Measurements from ENCODE around the gene MAN2A1. TPM values are rescaled to one million over a fixed set of nuclear protein-coding genes. Genes with fewer than 3 reads are reported as not detected.

MAN2A1 gene
- total RNA-seq, 1 experiment from 2014 or later, result 86.6 TPM

DNA sequence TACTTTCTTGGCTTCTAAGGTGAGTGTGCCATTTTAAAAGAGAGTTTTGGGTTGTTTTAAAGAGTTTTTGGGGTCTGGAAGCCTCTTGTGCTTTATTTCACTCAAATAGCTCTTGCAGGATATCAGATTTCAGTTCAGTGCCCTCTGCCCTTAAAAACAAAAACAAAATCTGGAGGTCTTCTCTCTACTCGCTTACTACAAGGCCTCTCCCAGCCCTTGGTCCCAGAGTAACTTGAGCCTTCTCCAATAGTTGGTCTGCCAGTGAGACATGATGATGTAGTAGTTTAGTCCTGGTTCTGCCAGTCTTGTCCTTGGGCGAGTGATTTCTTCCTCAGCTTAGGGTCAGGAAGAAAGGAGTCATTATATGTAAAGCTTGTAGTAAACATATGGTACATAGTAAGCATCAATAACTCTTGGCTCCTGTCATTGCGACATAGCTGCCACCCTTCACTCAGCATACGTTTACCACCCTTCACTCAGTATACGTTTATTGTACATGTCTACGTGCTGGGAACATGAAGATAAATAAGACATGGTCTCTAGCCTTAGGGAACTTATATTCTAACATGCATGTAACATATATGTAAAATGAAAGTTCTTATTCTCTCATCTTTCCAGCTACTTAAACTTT, 147.6 kb downstream of the MAN2A1 start:
- ChIA-PET CTCF (interaction anchor here (1.0 to 1.7 kb wide), 2 partner anchors 18 to 97 kb away, joined by 3 to 6 read pairs; no protein-coding TSS in a partner anchor), POLR2A (no interaction called here)
- Mint-ChIP-seq H3K4me3 (no peak overlapping the region), H3K9me3 (peaks cover 5% of the 10 kb centered on the region), H3K36me3 (peaks cover 47% of the 10 kb centered on the region), H3K4me1 (peaks cover 43% of the 10 kb centered on the region), H3K27ac (peak overlapping the region; percentile 58), H3K27me3 (ENCODE audit: low read depth) (no peaks in the 10 kb centered on the region)
- TF ChIP-seq CBFB (CRISPR knock-in tag; IDR thresholded peaks at IDR 0.05; ENCODE audit: low read depth) (no peak), OVOL2 (CRISPR knock-in tag; IDR thresholded peaks at IDR 0.05; ENCODE audit: borderline replicate concordance) (no peak), PRRX2 (CRISPR knock-in tag; IDR thresholded peaks at IDR 0.05) (no peak), SP1 (CRISPR knock-in tag; conservative IDR thresholded peaks at IDR 0.05) (no peak), ATF1 (CRISPR knock-in tag; IDR thresholded peaks at IDR 0.05) (no peak), TEAD1 (CRISPR knock-in tag; IDR thresholded peaks at IDR 0.05) (no peak), NR2C2 (CRISPR knock-in tag; IDR thresholded peaks at IDR 0.05) (no peak), TP53 (CRISPR knock-in tag; IDR thresholded peaks at IDR 0.05) (no peak), ZNF232 (CRISPR knock-in tag; IDR thresholded peaks at IDR 0.05) (no peak), ZNF671 (CRISPR knock-in tag; IDR thresholded peaks at IDR 0.05) (no peak), SMAD4 (CRISPR knock-in tag; IDR thresholded peaks at IDR 0.05) (no peak), MXD4 (CRISPR knock-in tag; IDR thresholded peaks at IDR 0.05; ENCODE audit: borderline replicate concordance) (no peak), ZNF121 (CRISPR knock-in tag; IDR thresholded peaks at IDR 0.05) (no peak)
- TF ChIP-seq, protein P1, sequence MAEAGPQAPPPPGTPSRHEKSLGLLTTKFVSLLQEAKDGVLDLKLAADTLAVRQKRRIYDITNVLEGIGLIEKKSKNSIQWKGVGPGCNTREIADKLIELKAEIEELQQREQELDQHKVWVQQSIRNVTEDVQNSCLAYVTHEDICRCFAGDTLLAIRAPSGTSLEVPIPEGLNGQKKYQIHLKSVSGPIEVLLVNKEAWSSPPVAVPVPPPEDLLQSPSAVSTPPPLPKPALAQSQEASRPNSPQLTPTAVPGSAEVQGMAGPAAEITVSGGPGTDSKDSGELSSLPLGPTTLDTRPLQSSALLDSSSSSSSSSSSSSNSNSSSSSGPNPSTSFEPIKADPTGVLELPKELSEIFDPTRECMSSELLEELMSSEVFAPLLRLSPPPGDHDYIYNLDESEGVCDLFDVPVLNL (CRISPR knock-in tag; IDR thresholded peaks at IDR 0.05; ENCODE audit: borderline replicate concordance, low read depth), result no peak
- TF ChIP-seq, protein P2, sequence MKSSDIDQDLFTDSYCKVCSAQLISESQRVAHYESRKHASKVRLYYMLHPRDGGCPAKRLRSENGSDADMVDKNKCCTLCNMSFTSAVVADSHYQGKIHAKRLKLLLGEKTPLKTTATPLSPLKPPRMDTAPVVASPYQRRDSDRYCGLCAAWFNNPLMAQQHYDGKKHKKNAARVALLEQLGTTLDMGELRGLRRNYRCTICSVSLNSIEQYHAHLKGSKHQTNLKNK (CRISPR knock-in tag; IDR thresholded peaks at IDR 0.05), result no peak
- TF ChIP-seq, protein P3, sequence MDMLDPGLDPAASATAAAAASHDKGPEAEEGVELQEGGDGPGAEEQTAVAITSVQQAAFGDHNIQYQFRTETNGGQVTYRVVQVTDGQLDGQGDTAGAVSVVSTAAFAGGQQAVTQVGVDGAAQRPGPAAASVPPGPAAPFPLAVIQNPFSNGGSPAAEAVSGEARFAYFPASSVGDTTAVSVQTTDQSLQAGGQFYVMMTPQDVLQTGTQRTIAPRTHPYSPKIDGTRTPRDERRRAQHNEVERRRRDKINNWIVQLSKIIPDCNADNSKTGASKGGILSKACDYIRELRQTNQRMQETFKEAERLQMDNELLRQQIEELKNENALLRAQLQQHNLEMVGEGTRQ (CRISPR knock-in tag; IDR thresholded peaks at IDR 0.05), result no peak
- TF ChIP-seq, protein P4, sequence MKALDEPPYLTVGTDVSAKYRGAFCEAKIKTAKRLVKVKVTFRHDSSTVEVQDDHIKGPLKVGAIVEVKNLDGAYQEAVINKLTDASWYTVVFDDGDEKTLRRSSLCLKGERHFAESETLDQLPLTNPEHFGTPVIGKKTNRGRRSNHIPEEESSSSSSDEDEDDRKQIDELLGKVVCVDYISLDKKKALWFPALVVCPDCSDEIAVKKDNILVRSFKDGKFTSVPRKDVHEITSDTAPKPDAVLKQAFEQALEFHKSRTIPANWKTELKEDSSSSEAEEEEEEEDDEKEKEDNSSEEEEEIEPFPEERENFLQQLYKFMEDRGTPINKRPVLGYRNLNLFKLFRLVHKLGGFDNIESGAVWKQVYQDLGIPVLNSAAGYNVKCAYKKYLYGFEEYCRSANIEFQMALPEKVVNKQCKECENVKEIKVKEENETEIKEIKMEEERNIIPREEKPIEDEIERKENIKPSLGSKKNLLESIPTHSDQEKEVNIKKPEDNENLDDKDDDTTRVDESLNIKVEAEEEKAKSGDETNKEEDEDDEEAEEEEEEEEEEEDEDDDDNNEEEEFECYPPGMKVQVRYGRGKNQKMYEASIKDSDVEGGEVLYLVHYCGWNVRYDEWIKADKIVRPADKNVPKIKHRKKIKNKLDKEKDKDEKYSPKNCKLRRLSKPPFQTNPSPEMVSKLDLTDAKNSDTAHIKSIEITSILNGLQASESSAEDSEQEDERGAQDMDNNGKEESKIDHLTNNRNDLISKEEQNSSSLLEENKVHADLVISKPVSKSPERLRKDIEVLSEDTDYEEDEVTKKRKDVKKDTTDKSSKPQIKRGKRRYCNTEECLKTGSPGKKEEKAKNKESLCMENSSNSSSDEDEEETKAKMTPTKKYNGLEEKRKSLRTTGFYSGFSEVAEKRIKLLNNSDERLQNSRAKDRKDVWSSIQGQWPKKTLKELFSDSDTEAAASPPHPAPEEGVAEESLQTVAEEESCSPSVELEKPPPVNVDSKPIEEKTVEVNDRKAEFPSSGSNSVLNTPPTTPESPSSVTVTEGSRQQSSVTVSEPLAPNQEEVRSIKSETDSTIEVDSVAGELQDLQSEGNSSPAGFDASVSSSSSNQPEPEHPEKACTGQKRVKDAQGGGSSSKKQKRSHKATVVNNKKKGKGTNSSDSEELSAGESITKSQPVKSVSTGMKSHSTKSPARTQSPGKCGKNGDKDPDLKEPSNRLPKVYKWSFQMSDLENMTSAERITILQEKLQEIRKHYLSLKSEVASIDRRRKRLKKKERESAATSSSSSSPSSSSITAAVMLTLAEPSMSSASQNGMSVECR (CRISPR knock-in tag; IDR thresholded peaks at IDR 0.05; ENCODE audit: borderline replicate concordance), result no peak
- TF ChIP-seq, protein P5, sequence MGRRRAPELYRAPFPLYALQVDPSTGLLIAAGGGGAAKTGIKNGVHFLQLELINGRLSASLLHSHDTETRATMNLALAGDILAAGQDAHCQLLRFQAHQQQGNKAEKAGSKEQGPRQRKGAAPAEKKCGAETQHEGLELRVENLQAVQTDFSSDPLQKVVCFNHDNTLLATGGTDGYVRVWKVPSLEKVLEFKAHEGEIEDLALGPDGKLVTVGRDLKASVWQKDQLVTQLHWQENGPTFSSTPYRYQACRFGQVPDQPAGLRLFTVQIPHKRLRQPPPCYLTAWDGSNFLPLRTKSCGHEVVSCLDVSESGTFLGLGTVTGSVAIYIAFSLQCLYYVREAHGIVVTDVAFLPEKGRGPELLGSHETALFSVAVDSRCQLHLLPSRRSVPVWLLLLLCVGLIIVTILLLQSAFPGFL (CRISPR knock-in tag; IDR thresholded peaks at IDR 0.05; ENCODE audit: borderline replicate concordance), result no peak
- DNase-seq (ENCODE audit: low spot score) (no peak), ATAC-seq (peak; percentile 40)

DNA sequence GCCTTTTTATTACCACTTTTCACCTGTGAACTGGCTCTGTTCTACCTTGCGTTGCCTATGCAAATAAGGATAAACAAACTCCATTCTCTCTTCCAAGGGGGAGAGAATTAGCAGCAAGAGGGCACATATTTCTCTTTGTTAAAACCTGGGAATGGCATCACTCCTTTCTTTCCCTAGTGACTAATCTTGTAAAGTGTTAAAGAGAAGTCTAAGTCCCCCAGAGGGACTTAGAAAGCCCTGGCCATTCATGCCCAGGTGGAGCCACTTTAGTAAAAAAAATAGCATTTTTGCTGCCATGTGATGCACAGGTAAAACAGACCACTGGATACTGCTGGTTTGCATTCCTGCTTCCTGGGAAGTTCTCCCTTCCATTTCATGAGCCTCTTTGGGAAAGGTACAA, 148.4 kb downstream of the MAN2A1 start:
- DNase-seq (ENCODE audit: low spot score) (no peak), ATAC-seq (peak; percentile 69)
- peaks cover 43% of the 10 kb centered on the region for H3K4me1 Mint-ChIP-seq
- H3K27me3 Mint-ChIP-seq (ENCODE audit: low read depth), result no peaks in the 10 kb centered on the region
- no peak overlapping the region for H3K4me3 Mint-ChIP-seq
- peak overlapping the region; percentile 58 for H3K27ac Mint-ChIP-seq
- peaks cover 5% of the 10 kb centered on the region for H3K9me3 Mint-ChIP-seq
- H3K36me3 Mint-ChIP-seq, result peaks cover 46% of the 10 kb centered on the region
- CTCF ChIA-PET, result interaction anchor here (1.0 to 1.7 kb wide), 2 partner anchors 18 to 98 kb away, joined by 3 to 6 read pairs; no protein-coding TSS in a partner anchor
- POLR2A ChIA-PET, result no interaction called here
- no peak for TF ChIP-seq FOXK1 (CRISPR knock-in tag; IDR thresholded peaks at IDR 0.05)
- TF ChIP-seq, protein P6, sequence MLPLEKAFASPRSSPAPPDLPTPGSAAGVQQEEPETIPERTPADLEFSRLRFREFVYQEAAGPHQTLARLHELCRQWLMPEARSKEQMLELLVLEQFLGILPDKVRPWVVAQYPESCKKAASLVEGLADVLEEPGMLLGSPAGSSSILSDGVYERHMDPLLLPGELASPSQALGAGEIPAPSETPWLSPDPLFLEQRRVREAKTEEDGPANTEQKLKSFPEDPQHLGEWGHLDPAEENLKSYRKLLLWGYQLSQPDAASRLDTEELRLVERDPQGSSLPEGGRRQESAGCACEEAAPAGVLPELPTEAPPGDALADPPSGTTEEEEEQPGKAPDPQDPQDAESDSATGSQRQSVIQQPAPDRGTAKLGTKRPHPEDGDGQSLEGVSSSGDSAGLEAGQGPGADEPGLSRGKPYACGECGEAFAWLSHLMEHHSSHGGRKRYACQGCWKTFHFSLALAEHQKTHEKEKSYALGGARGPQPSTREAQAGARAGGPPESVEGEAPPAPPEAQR (CRISPR knock-in tag; IDR thresholded peaks at IDR 0.05), result no peak
- TF ChIP-seq, protein P7, sequence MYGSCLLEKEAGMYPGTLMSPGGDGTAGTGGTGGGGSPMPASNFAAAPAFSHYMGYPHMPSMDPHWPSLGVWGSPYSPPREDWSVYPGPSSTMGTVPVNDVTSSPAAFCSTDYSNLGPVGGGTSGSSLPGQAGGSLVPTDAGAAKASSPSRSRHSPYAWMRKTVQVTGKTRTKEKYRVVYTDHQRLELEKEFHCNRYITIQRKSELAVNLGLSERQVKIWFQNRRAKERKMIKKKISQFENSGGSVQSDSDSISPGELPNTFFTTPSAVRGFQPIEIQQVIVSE (CRISPR knock-in tag; IDR thresholded peaks at IDR 0.05; ENCODE audit: borderline replicate concordance), result no peak
- TF ChIP-seq TEAD1 (CRISPR knock-in tag; IDR thresholded peaks at IDR 0.05), result no peak
- TF ChIP-seq NFYB (CRISPR knock-in tag; conservative IDR thresholded peaks at IDR 0.05; ENCODE audit: low read depth), result no peak
- TF ChIP-seq, protein P3 (CRISPR knock-in tag; IDR thresholded peaks at IDR 0.05), result peak; percentile 16; the same call in 1 of the 2 replicates
- TF ChIP-seq ELF4 (CRISPR knock-in tag; IDR thresholded peaks at IDR 0.05; ENCODE audit: low read depth), result no peak

All from WTC11 (cell line).